Activated T-cell treated with anti-CD3 and anti-CD28 coated beads for 4 hours (primary cell): ENCODE results near the gene KLF6.

Experiments
- DNase-seq: peaks from one replicate; pipeline ENCODE4 v3.0.0-alpha.2; 2020

Gene KLF6

DNA sequence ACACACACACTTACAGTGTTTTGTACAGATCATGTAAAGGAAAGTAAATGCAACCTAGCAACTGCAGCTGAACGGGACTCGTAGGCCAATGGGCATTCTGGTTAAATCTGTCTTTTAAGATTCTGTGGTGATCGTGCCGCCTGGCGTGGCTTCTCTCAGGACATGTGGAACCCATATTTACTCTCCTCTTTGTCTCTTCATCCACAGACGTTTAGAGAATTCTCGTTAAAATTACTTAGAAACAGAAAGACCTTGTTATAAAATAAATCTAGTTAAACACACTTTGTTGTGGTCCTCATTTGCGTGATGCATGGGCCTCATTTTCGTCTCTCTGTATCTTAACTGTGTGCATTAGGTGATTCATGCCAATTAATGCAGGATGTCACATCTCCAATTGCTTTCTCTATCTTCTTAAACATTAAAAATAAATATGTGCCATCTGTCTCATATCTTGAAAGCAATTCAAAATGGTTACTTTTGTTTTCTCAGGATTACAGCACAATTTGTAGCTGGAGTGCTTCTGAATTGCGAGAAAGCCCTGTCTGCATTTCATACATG lies 11.5 kb downstream of the KLF6 start:
- no peak for DNase-seq

DNA sequence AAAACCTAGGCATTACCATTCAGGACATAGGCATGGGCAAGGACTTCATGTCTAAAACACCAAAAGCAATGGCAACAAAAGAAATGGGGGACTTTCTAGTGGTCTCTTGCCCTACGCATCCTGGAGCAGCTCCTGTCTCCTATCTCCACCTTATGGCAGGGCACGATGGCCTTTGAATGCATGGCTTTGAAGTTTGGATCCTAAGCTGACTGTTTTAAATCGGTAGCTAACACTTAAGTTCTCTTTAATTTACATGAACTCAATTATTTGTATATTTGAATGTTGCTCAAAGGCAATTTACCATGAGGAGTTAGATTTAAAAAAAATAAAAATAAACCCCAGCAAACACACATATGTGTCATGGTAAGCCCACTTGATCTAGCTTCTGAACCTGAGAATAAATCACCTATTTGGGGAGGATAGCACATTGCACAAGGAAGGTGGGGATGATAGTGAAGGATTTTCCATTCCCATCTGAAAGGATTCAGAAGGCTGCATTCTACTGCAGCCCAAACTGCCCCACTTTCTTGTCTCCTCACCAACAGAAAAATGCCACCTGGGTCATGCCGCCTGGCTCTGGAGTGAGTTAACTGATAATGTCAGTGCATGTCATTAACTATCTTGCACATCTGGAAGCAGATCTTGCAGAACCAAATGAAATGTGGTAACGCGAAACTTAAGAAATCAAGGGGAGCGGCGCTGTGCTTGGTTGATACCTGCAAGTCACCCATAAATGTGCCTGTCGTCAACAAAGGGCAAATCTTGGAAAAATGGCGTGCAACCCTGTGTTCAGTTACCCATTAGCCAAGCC lies 12.4 kb downstream of the KLF6 start:
- DNase-seq = no peak

DNA sequence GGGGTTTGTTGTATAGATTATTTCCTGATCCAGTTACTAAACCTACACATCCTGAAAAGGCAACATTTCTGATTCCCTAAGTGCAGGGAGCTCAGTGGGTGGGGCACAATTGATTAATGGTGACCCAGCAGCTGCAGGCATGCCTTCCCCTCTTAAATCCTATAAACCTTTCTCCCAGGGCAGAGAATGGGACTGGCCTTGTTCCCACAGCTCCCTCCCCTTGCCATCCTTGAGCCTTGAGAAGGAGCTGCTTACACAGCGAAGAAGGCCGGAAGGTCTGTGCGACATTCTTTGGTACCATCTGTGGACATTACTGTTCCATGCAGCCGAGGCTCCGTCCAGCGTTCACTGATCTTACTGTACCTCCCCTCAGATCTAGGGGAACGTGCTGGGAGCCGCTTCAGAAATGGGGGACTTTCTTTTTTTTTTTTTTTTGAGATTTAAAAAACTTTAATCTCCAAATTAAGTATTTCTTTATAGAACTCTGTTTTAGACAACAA lies 14.3 kb downstream of the KLF6 start:
- no peak for DNase-seq

DNA sequence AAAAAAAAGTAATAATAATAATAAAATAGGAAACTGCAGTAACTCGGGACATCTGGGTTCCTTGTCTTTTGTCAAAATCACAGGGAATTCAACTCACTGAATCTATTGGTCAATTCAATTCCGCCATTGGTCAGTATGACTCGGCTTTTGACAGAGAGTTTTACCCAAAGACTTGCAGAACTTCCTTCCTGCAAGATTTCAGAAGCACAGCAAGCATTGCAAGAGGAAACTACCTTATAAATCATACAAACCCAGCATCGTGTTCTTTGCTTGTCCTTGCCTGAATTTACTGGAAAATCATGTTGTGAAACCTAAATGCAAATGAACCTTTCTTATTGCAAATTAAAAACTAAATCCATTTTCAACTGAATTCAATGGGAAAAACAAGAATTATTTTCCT lies 15.5 kb downstream of the KLF6 start:
- no peak for DNase-seq

DNA sequence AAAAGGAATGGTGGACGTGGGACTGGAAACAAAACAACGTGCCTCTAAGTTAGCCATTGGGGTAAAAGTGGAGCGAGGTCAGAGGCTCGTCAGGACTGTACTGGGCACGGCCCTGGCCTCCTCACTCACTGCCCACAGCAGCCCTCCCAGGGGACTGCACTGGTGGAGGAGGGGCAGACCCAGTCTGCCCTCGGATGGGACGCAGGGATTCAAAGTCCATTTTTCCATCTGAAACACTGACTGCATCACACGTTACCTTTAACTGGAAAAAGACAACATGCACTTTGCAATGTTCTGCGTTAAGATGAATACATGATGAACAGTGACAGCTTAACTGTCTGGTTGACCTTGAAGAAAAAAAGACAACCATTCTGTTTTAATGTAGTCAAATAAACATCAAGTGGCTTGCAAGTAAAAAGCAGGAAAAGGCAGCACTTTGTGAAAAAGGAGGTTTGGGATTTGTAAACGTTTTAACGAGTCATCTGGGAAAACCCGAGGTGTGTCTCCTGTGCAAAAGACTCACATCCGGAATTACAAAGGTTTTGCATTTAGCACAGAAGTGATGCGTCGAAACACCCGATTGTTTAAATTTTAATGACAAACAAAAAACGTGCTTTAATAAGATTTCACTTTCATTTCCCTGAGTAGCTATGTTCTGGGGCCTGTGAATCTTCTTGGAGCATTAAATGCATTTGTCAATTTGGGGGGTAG lies 18.8 kb downstream of the KLF6 start:
- no peak for DNase-seq

DNA sequence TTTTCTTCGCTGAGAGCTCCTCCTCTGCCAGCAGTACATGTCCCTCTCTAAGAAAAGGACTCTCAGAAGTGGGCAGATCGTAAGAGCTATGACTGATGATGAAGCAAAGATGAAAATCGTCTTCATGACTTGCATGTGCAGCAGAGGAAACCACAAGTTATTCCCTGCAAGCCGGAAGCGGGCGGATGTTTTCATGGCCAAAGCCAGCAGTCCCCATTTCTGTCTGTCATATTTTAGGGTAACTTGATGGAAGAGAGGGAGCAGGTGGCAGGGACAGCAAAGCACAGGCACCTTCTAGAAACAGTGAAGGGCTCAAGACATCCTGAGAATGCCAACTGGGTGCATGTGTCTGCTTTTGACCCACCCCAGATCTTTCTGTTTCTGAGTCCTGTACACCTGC lies 19.9 kb downstream of the KLF6 start:
- DNase-seq = no peak

DNA sequence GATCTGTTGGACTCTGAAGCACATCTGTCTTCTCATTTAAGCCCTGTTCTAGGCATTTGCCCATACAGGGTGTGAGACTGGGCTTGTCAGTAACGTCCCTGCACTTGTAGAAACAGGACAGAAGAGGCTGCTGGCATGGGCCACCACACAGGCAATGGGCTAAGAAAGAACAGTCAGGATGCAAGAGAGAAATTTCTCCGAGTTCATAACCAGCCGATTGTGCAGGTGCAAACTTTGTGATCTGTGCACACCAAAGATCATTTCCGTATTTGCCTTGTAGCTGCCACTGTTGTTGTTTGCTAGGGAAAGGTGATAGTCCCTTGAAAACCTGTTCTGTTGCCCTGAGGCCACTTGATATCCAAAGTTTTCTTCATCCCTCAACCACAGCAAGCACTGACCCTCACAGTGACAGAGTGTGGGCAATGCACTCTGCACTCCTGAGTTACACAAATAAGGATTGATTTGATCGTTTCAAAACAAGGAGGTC lies 20.3 kb downstream of the KLF6 start:
- no peak for DNase-seq

DNA sequence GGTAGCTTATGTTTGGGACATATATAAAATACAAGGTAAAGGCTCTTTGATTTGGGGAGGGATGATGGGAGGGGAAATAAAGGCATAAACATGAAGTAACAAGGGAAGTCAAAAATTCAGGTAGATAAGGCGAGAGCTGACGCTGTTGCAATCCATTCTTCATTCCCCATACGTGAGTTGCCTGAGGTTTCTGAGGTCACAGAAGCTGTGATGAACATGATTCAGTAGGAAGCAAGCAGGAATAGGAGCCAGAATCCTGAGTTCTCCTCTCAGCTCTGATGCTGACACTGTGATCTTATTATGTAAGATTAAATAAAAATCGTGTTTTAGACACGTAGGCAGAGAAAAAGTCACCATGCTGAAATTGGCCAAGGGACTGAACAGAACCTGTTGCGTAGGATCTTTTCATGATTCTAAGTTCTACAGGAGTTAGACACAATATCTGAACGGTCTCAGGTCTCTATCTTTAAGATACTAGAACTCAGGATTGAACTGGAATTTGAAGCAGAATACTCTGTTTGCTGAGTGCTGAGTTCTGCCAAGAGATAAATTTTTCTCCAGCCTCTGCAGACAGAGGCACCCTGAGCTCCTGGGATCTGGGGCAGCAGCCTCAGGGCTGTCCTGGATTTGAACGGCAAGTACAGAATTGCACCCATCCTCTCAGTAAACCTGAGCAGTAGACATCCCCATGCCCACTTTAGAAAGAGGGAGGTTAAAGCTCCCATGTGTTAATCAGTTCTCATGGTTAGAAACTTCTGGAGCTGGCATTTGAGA lies 21.0 kb downstream of the KLF6 start:
- DNase-seq = no peak

DNA sequence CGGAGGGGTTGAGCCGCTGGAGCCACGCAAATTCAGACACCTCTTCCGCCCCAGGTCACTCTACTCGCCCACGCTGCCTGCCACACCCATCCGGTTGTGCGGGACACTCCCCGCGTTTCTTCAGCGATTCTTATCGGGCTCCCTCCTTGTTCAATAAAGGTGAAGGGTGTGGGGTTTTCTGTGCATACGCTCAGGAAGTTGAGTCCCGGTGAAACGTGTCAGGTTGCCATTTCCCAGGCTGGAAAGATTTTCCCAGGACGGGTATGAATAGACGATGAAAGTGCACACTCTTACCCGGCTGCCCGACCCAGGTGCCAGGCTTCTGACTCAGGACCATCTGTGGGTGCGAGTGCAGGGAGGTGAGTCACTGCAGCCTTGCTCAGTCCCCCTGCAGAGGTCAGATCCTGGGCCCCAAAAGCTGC lies 22.0 kb downstream of the KLF6 start:
- no peak for DNase-seq

DNA sequence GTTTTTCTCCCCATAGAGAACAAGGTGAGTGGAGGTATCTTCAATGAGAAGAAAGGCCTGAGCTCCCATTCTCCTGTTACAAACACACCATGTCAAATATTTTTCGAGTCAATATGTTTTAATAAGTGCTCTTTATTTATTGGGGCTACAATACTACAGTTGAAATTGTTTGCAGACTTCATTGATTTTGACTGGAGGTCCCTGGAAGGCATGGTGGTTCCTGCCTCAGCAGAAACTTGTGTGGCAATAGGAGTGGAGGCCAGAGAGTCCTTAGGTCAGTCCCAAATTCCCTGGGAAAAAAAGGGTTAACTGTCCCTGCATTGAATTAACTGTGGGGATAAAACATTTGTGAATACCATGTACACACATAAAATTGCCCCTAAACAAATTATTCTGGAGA lies 22.7 kb downstream of the KLF6 start:
- DNase-seq = no peak

DNA sequence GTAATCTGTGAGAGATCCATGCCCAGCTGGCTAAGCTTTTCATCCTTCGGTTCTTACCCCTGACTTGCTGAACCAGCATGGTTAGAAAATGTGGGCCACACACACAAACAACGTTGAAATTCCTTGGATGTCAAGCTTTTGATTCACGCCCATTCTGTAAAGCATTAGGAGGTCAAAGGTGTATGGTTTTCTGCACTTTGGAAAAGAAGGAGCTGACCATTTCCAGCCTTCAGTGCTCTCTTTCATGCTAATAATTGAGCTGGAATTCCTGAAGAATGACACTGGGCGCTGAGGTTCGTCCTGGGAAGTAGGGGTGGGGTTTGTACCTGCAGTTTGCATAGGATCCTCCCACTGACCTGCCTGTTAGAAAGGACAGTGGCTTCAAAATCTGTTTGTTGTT lies 23.1 kb downstream of the KLF6 start:
- no peak for DNase-seq

DNA sequence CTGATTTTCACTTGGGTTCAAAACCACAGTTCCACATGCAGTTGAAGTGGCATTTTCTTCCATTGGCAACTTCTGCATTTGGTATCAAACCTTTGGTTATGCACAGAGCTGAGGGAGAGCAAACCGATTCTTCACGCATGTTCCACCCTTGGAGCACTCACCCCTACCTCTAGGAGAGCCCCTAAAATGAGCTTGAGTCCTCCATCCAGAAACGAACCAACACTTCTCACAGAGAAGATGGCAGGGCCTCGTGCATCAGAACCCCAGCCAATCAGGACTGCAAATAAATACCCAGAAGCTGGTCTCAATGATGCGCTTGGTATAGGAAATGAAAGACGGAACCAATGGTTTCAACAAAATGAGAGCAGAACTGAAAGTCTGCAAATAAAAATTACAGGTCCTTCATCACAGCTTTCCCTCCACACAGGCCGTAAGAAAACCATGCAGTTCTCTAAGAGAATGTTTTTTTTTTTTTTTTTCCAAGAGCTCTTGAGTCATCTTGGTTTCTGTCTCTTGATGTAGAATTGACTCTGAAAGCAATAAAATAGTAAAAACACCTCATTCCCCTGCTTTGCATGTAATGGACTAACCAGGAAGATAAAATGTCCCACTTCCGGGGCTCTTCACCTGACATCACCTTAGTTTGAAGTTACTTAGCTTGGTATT lies 23.9 kb downstream of the KLF6 start:
- DNase-seq = no peak

DNA sequence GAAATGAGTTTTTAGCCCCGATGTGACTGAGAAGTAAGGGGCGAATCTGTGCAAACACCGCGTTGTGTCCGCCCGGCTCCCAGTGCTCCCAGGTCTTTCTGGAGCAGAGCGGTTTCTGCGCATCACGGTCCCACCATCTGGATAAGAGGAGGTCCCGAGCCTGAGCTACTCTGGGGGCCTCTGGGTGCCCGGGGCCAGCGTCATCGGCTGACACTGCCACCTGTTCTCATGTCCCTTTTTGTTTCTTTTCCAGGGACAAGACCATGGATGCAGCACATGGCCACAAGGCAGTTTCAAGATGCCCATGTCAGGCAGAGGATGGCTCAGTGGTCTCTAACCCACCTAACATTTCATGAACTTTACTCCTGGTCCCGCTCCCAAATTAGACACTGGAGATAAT lies 24.9 kb downstream of the KLF6 start:
- no peak for DNase-seq

DNA sequence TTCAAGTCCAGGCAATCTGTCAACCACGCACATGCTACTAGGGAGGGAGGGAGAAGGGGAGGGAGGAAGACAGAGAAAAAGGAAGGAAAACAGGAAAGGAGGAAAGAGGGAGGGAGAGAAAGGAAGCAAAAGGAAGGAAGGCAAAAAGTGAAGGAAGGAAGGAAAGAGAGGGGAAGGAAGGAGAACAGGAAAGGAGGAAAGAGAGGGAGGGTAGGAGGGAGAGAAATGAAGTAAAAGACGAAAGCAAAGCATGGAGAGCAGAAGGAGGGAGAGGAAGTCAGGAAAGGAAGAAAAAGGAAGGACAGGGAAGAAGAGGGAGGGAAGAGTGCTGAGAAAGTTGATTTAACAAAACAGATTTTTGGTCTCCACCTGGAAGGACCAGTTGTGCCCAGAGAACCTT lies 25.6 kb downstream of the KLF6 start:
- no peak for DNase-seq

DNA sequence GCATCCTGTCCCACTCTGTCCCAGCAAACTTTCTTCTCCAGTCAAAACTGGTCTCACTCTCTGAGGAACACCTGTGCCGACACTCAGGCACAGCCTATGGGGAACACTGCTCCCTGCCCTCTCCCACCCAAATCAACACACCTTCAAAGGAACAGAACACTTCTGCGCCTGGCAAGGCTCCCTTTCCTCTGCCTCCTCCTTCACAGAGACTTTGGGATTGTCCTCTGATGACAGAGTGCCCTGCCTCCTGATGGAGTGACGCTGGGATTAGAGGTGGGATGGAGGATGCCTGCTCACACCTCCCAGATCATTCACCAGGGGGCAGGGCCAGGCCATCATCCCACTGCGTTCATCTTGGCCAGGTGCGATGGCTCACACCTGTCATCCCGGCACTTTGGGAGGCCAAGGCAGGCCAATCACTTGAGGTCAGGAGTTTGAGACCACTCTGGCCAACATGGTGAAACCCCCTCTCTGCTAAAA lies 26.5 kb downstream of the KLF6 start:
- no peak for DNase-seq

DNA sequence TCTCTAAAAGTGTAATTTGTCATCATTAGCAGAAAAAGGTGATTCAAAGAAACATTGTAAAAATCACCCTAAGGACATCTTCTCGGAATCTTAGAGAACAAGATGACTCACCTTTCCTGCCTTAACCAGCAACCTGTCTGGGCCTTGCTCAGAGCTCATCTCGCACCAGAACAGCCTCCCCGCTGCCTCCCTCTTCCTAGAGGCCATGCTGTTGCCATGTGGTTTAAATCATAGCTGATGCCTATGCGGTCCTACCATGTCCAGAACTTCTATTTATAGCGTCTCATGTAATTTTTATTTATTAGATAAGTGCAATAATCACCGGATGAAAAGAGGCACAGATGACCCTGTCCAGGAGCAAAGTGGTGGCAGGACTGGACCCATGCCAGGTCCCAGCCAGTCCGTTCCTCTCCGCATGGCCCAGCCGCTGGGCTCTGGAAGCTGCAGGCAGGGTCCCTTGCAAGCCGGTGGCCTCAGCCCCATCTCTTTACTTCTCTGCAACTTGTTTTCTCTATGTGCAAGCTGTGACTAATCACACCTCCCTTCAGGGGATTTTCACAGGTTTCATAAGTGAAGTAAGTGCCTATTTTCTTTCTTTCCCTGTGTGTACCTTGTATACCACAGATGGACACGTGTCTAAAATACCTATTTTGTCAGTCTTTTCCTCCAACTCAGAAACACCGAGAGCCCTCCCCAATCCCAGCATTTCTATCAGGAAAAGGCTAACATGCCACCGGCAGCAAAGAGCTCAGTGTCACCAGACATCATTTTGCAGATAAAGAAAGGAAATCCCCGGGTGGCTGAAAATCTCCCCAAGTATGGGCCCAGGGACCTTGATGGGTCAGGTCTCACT lies 27.1 kb downstream of the KLF6 start:
- DNase-seq = peak; percentile 55

DNA sequence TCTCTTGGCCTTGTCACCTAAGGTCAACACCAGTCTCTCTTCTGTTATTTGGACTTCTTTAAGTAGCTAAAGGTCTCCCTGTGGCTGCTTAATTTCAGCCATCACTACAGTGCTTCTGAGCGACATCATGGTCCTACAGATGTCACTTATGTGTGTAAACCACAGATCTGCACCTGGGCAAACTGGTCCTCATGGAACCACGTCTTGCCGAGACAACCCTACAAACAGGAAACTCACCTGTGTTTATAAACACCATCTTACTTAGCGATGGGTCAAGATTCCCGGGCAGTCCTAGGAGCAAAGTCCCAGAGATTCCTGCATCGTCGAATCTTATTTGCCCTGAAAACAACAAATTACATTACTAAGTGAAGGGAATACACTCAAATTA lies 27.8 kb downstream of the KLF6 start:
- no peak for DNase-seq

DNA sequence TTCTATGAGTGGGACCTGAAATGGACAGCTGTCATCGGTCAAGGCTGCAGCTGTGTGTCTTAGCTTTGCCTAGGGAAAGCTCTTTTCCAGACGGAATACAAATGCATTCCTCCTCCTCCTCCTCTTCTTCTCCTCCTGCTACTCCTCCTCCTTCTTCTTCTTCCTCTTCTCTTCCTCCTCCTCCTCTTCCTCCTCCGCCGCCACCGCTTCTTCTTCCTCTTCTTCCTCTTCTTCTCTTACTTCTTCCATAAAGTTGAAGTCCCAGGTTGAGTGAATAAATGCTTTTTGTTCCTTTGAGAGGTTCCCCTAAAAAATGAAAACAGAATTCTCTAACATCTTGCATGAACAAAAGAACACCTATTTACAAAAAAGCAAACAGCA lies 28.7 kb downstream of the KLF6 start:
- DNase-seq = no peak

DNA sequence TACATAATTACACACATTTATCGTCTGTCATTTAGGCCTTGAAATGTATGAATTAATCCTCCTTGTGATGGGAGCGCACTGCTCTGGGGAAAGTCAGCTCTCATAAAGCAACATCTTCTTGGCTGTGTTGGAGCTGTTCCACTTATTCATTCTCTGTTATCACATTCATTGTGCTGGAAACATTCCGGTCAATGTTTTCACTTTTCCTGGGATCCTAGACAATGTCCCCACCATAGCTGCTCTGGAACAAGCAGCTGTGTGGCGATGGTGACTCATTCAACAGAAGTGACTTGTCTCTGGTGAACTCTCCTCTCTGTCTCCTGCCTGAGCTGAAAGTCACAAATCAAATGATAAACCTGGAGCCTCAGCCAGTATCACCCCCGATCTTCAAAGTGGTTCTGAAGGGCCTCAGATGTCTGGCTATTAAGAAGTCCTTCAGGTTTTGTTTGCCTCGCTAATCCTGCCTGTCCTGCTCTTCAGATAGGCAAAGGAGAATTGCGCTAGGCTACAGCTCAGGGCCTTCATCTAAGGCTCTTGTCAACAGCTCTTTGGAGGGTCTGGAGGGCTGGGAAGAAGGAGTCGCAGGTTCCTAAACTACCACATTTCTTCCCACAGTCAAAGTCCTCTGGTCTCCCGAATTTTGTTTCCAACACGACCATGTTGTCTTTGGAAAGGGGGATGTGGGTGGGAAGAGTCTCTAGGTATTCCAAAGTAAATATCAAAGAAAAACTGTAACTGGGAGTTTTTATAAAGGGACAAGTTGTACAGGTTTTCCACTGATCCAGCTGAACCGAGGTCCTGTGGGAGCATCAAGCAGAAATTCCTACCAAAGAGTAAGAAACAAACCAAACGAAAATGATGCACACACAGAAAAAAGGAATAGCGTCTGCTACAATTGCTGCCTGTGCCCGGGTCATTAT lies 29.3 kb downstream of the KLF6 start:
- DNase-seq = no peak

DNA sequence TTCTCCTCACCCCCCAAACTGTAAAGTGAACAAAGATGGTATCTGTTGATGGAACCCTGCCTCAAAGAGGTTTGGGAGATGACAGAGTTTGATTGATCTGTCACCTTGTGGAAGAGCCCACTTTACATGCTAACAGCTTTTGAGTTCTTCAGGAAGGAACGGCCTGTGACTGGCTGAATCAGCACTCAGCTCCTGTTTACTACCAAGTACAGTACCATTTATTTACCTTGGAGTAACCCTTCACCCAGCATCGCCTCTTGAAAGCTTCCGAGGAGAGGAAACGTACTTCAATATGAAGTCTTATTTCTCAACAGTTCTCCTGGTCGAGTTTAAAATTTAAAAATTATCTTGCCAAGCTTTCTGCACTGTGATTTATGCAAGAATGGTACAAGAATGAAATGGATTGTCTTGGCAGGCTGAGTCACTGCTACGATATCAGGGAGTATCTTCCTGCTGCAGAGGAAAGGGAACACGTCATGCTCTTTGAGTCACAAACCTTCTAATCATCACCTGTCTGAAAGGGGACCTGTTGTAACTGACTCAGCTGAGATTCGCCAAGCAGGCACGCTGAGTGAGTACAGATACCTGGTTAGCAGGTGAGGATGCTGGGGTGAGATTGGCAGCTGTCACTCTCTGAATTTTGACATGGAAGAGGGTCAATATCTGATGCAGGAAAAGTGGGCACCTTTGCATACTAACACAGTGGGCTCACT lies 30.1 kb downstream of the KLF6 start:
- DNase-seq = no peak
